OCI-LY3 (cell line): ENCODE data around the gene MATK.

ENCODE experiments used
- H2AFZ ChIP-seq: fragments of 200-600, 300-600 bp; shearing (Covaris generic); 2 replicates; pipeline ENCODE4 v1.6.0; 2014; ENCODE audit warnings: antibody characterized with exemption, low read depth, low read length
- H3K27ac ChIP-seq: fragments of 200-600, 300-600 bp; sonication (generic); 2 replicates; pipeline ENCODE4 v1.5.1; 2014; ENCODE audit warnings: mild to moderate bottlenecking, low read length, moderate library complexity, mixed read lengths
- H3K27me3 ChIP-seq: fragments of 200-600, 300-600 bp; sonication (generic); 2 replicates; pipeline ENCODE4 v1.6.1; 2014; ENCODE audit warnings: low read depth, low read length, mixed read lengths
- H3K36me3 ChIP-seq: fragments of 200-600, 300-600 bp; sonication (generic); replicated peaks from 2 replicates; pipeline ENCODE3; 2014; ENCODE audit warnings: low read depth, low read length, mixed read lengths
- H3K4me1 ChIP-seq: fragments of 300-600, 200-600 bp; sonication (generic); 2 replicates; pipeline ENCODE4 v1.6.1; 2014; ENCODE audit warnings: low read length, mixed read lengths
- H3K4me2 ChIP-seq: fragments of 200-600, 300-600 bp; sonication (generic); 2 replicates; pipeline ENCODE4 v1.6.1; 2014; ENCODE audit warnings: low read length, mixed read lengths
- H3K4me3 ChIP-seq: fragments of 300-600, 200-600 bp; sonication (generic); 2 replicates; pipeline ENCODE4 v1.5.1; 2014; ENCODE audit warnings: antibody characterized with exemption, mild to moderate bottlenecking, low read length, moderate library complexity
- H3K79me2 ChIP-seq: fragments of 300-600, 200-600 bp; shearing (Covaris generic); 2 replicates; pipeline ENCODE4 v1.6.1; 2014; ENCODE audit warnings: mild to moderate bottlenecking, low read length, mixed read lengths
- H3K9ac ChIP-seq: fragments of 300-600, 200-600 bp; shearing (Covaris generic); 2 replicates; pipeline ENCODE4 v1.6.0; 2014; ENCODE audit warnings: mild to moderate bottlenecking, low read length, moderate library complexity
- H3K9me3 ChIP-seq: fragments of 200-600, 300-600 bp; shearing (Covaris generic); 2 replicates; pipeline ENCODE4 v1.6.1; 2014; ENCODE audit warnings: low read length, mixed read lengths; ENCODE audit not compliant: insufficient read depth
- H4K20me1 ChIP-seq: fragments of 200-600, 300-600 bp; sonication (generic); 2 replicates; pipeline ENCODE4 v1.6.1; 2016; ENCODE audit warnings: low read length, mixed read lengths; ENCODE audit not compliant: insufficient read depth
- CTCF ChIP-seq: fragments of 200-600, 300-600 bp; sonication (generic); IDR thresholded peaks from 2 replicates; pipeline ENCODE4 v1.5.1; 2014; ENCODE audit warnings: antibody characterized with exemption, low read length, low read depth
- EZH2phosphoT487 ChIP-seq: fragments of 200-600 bp; shearing (Covaris generic); IDR thresholded peaks from 2 replicates; pipeline ENCODE4 v1.6.1; 2018; ENCODE audit warnings: antibody characterized with exemption, mixed run types, low read depth

The MATK gene

GRCh38 chr19:3827306-3827705 is 41.1 kb upstream of the MATK start:
- no peaks in the 10 kb centered on the region for H4K20me1 ChIP-seq
- no peaks in the 10 kb centered on the region for H3K36me3 ChIP-seq
- peaks cover 4% of the 10 kb centered on the region; the same call in 1 of the 2 replicates for H3K4me1 ChIP-seq
- H3K27me3 ChIP-seq: no peaks in the 10 kb centered on the region
- no peak overlapping the region for H3K27ac ChIP-seq
- no peak overlapping the region for H2AFZ ChIP-seq
- no peak overlapping the region for H3K9ac ChIP-seq
- H3K4me2 ChIP-seq: no peak overlapping the region
- TF ChIP-seq CTCF (no peak), EZH2phosphoT487 (no peak)
- H3K9me3 ChIP-seq: no peaks in the 10 kb centered on the region
- H3K79me2 ChIP-seq: no peaks in the 10 kb centered on the region
- no peak overlapping the region for H3K4me3 ChIP-seq

GRCh38 chr19:3826163-3826562 is 40.0 kb upstream of the MATK start:
- no peak overlapping the region for H2AFZ ChIP-seq
- H3K36me3 ChIP-seq: no peaks in the 10 kb centered on the region
- H3K27ac ChIP-seq: no peak overlapping the region
- no peak overlapping the region for H3K4me3 ChIP-seq
- TF ChIP-seq CTCF: no peak
- TF ChIP-seq EZH2phosphoT487: no peak
- no peak overlapping the region for H3K4me2 ChIP-seq
- no peaks in the 10 kb centered on the region for H3K9me3 ChIP-seq
- peaks cover 4% of the 10 kb centered on the region; the same call in 1 of the 2 replicates for H3K4me1 ChIP-seq
- H4K20me1 ChIP-seq: no peaks in the 10 kb centered on the region
- H3K9ac ChIP-seq: no peak overlapping the region
- H3K27me3 ChIP-seq: no peaks in the 10 kb centered on the region
- H3K79me2 ChIP-seq: no peaks in the 10 kb centered on the region

GRCh38 chr19:3825286-3825956 is 39.2 kb upstream of the MATK start:
- H3K27me3 ChIP-seq: no peaks in the 10 kb centered on the region
- H3K79me2 ChIP-seq: no peaks in the 10 kb centered on the region
- no peak overlapping the region for H2AFZ ChIP-seq
- no peak overlapping the region for H3K4me3 ChIP-seq
- no peaks in the 10 kb centered on the region for H3K9me3 ChIP-seq
- no peaks in the 10 kb centered on the region for H3K36me3 ChIP-seq
- no peak overlapping the region for H3K9ac ChIP-seq
- H3K4me1 ChIP-seq: peaks cover 4% of the 10 kb centered on the region; the same call in 1 of the 2 replicates
- no peak overlapping the region for H3K27ac ChIP-seq
- no peak for TF ChIP-seq EZH2phosphoT487
- TF ChIP-seq CTCF: no peak
- H3K4me2 ChIP-seq: no peak overlapping the region
- H4K20me1 ChIP-seq: no peaks in the 10 kb centered on the region

GRCh38 chr19:3823350-3823713 is 37.2 kb upstream of the MATK start:
- H3K9me3 ChIP-seq: no peaks in the 10 kb centered on the region
- H3K27me3 ChIP-seq: no peaks in the 10 kb centered on the region
- no peak overlapping the region for H3K4me2 ChIP-seq

More at GRCh38 chr19:3823350-3823713, 37.2 kb upstream of the MATK start:
- H3K79me2 ChIP-seq: no peaks in the 10 kb centered on the region
- H2AFZ ChIP-seq: no peak overlapping the region
- no peak overlapping the region for H3K27ac ChIP-seq
- no peaks in the 10 kb centered on the region for H3K36me3 ChIP-seq
- H3K9ac ChIP-seq: no peak overlapping the region
- no peak for TF ChIP-seq EZH2phosphoT487
- no peak for TF ChIP-seq CTCF
- no peaks in the 10 kb centered on the region for H4K20me1 ChIP-seq
- peaks cover 4% of the 10 kb centered on the region; the same call in 1 of the 2 replicates for H3K4me1 ChIP-seq
- no peak overlapping the region for H3K4me3 ChIP-seq
